ENCODE results near the gene ZNF385B. TPM values are rescaled to one million over a fixed set of nuclear protein-coding genes. Genes with fewer than 3 reads are reported as not detected.

ZNF385B gene
- total RNA-seq, 1 experiment from 2014 or later, result 9.3 TPM

GRCh38 chr2:179588486-179589145 lies 272.8 kb downstream of the ZNF385B start:
- intact Hi-C loops (cut with micrococcal nuclease), result no loop called here
- ChIA-PET POLR2A (no interaction called here), RAD21 (ENCODE audit: low non-redundant PET in 1 of 2, low total read pairs in 2 of 2, uncharacterized antibody in 2 of 2, unreplicated experiment in 2 of 2) (no interaction called here), CTCF (no interaction called here)
- Histone ChIP-seq H3K9me3 (ENCODE audit: control insufficient read depth in 1 of 2, insufficient read depth in 1 of 2, low read depth in 1 of 2, low read length in 2 of 2) (no peaks in the 10 kb centered on the region), H3K27ac (ENCODE audit: low read depth, low read length) (no peak overlapping the region), H3K9me2 (ENCODE audit: insufficient read depth) (no peaks in the 10 kb centered on the region), H3K79me2 (ENCODE audit: insufficient read depth, low read length) (no peaks in the 10 kb centered on the region), H3K4me1 (ENCODE audit: control insufficient read depth in 1 of 2, insufficient read depth in 2 of 2, low read length in 2 of 2) (no peaks in the 10 kb centered on the region), H3K36me3 (ENCODE audit: control insufficient read depth in 1 of 2, insufficient read depth in 2 of 2, low read length in 2 of 2) (no peaks in the 10 kb centered on the region), H3K4me2 (ENCODE audit: low read length) (no peak overlapping the region), H4K20me1 (ENCODE audit: insufficient read depth) (no peaks in the 10 kb centered on the region), H3K9ac (ENCODE audit: low read length) (no peak overlapping the region), H3K4me3 (replicated peaks in 1 of 2; ENCODE audit: low read depth in 1 of 2, low read length in 2 of 2) (no peak overlapping the region), H2AFZ (ENCODE audit: low read depth, low read length, poor library complexity, severe bottlenecking) (no peak overlapping the region), H3K27me3 (ENCODE audit: insufficient read depth, low read length) (no peaks in the 10 kb centered on the region)
- no peak for ATAC-seq
- TF ChIP-seq EZH2 (IDR thresholded peaks at IDR 0.05) (no peak), EZH2phosphoT487 (IDR thresholded peaks at IDR 0.05; ENCODE audit: borderline replicate concordance) (no peak), ELF1 (IDR thresholded peaks at IDR 0.05; ENCODE audit: borderline replicate concordance, low read depth) (no peak), YY1 (IDR thresholded peaks at IDR 0.05; ENCODE audit: extremely low read depth, insufficient replicate concordance, low read depth, low read length) (no peak), REST (IDR thresholded peaks at IDR 0.05; ENCODE audit: low read depth) (no peak), SP1 (IDR thresholded peaks at IDR 0.05; ENCODE audit: low read depth) (no peak), CTCF (IDR thresholded peaks at IDR 0.05 in 2 of 3, conservative IDR thresholded peaks at IDR 0.05 in 1 of 3; ENCODE audit: borderline replicate concordance in 1 of 3, insufficient read depth in 1 of 3, low read depth in 2 of 3, low read length in 2 of 3) (no peak), TCF7L2 (IDR thresholded peaks at IDR 0.05; ENCODE audit: borderline replicate concordance, extremely low read depth, insufficient read depth, insufficient read length) (no peak), EGR1 (IDR thresholded peaks at IDR 0.05; ENCODE audit: low read depth) (no peak), SIN3A (IDR thresholded peaks at IDR 0.05; ENCODE audit: low read depth) (no peak)
- TF ChIP-seq, protein P1, sequence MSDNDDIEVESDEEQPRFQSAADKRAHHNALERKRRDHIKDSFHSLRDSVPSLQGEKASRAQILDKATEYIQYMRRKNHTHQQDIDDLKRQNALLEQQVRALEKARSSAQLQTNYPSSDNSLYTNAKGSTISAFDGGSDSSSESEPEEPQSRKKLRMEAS (IDR thresholded peaks at IDR 0.05), result no peak
- TF ChIP-seq, protein P2, sequence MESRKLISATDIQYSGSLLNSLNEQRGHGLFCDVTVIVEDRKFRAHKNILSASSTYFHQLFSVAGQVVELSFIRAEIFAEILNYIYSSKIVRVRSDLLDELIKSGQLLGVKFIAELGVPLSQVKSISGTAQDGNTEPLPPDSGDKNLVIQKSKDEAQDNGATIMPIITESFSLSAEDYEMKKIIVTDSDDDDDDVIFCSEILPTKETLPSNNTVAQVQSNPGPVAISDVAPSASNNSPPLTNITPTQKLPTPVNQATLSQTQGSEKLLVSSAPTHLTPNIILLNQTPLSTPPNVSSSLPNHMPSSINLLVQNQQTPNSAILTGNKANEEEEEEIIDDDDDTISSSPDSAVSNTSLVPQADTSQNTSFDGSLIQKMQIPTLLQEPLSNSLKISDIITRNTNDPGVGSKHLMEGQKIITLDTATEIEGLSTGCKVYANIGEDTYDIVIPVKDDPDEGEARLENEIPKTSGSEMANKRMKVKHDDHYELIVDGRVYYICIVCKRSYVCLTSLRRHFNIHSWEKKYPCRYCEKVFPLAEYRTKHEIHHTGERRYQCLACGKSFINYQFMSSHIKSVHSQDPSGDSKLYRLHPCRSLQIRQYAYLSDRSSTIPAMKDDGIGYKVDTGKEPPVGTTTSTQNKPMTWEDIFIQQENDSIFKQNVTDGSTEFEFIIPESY (IDR thresholded peaks at IDR 0.05; ENCODE audit: extremely low read depth, insufficient replicate concordance, low read length), result no peak
- no peak for DNase-seq (ENCODE audit: low read depth, low spot score)
- BruUV-seq (replicated peaks), result no TSS peak

Data from HCT116 (cell line).